Fibroblast of skin of abdomen (primary cell): ENCODE data around the gene GPR107.

Experiments
- DNase-seq: peaks from one replicate; pipeline ENCODE4 v3.0.0-alpha.2; 2013

The GPR107 gene

GRCh38 chr9:130054325-130054786 lies 650 bp downstream of the GPR107 start:
- no peak for DNase-seq

DNA sequence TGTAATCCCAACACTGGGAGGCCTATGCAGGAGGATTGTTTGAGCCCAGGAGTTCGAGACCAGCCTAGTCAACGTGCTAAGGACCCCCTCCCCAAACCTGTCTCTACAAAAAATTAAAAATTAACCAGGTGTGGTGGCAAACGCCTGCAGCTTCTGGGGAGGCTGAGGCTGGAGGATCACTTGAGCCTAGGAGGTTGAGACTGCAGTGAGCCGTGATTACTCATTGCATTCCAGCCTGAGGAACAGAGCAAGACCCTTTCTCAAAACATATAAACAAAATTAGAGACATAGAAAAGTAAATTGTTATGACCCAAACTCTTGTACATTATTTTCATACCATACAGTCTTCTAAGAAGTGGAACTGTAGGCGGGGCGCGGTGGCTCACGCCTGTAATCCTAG lies 1.1 kb downstream of the GPR107 start:
- DNase-seq: no peak

DNA sequence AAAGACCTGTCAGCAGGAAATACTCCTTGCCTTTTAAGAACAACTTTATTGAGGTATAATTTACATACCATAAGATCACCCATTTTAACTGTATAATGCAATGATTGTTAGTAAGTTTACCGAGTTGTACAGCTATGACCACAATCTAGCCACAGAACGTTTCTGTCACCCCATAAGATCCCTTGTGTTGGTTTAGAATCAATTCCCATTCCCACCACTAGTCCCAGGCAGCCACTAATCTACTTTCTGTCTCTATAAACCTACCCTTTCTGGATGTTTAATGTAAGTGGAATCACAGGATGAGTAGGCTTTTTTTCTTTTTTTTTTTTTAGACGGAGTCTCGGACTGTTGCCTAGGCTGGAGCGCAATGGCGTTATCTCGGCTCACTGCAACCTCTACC lies 4.4 kb downstream of the GPR107 start:
- no peak for DNase-seq

GRCh38 chr9:130058887-130059286 lies 5.2 kb downstream of the GPR107 start:
- peak; percentile 29 for DNase-seq

GRCh38 chr9:130060296-130060695 lies 6.6 kb downstream of the GPR107 start:
- no peak for DNase-seq

DNA sequence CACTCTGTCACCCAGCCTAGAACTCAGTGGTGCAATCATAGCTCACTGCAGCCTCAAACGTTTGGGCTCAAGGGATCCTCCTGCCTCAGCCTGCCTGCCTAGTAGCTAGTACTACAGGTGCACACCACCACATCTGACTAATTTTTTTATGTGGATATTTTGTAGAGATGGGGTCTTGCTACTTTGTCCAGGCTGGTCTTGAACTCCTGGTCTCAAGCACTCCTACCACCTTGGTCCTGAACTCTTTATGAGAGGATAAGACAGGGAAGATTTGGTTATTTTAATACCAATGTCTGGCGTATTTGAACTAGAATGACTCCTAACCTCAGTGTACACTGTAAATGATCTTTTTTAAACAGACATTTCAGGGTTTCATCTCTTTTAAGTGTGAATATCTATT lies 9.0 kb downstream of the GPR107 start:
- no peak for DNase-seq

DNA sequence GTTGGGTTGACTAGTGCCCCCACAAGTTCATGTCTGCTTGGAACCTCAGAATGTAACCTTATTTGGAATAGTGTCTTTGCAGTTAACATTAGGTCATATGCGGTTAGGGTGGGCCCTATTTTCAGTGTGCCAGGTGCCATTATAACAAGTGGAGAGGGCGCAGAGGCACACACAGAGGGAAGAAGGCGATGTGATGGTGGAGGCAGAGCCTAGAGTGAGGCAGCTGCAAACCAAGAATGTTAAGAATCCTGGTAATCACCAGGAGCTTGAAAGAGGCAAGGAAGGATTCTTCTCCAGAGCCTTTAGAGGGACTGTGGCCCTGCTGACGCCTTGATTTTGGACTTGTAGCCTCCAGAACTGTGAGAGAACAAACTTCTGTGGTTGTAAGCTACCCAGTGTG lies 10.9 kb downstream of the GPR107 start:
- no peak for DNase-seq

- no peak for DNase-seq
Measured at GRCh38 chr9:130069048-130069447, 15.3 kb downstream of the GPR107 start.

DNA sequence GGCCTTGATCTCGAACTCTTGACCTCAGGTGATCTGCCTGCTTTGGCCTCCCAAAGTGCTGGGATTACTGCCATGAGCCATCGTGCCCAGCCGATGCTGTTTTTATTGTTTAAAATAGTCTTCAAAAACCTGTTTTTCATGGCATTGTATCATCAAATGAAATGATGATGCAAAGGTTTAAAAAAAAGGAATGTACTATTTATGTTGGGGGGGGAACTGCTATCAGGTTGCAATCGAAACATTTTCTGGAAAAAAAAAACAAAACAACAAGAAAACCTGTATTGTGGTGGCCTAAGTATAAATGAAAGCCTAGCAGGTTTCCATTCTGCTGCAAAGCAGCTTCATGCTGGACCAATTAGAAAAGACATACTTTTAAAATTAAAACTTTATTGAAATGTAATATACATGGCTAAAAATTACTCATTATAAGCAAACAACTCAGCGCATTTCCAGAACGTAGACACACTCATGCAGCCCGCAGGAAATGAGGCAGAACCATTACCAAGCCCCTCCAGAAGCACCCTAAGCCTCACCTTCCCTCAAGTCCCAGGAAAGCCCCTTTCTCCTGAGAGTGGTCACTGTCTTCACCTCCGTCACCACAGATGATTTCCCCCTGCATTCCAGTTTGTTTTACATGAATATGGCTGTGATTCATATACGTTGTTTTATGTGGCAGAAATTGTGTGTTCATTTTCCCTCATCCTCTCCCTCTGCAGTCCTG lies 19.0 kb downstream of the GPR107 start:
- DNase-seq: peak; percentile 47

- DNase-seq: peak; percentile 63
Measured at GRCh38 chr9:130073373-130073772, 19.7 kb downstream of the GPR107 start.

GRCh38 chr9:130078547-130078946 lies 24.8 kb downstream of the GPR107 start:
- no peak for DNase-seq

GRCh38 chr9:130084337-130084736 lies 30.6 kb downstream of the GPR107 start:
- no peak for DNase-seq

DNA sequence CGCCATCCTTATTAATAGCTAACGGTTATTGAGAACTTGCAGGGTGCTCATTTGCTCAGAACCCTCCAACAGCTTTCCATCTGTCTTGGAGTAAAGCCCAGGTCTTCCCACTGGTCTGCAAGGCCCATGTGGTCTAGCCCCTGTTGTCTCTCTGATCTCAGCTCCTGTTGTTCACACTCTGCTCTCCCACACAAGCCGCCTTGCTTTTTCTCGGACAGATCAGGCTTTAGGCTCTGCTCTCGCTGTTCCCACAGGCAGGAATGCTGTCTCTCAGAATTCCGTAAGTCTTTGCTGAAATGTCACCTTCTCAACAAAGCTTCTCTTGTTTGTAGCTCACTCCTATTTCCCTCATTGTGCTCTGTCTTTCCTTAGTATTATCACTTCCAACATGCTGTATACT lies 34.3 kb downstream of the GPR107 start:
- no peak for DNase-seq

DNA sequence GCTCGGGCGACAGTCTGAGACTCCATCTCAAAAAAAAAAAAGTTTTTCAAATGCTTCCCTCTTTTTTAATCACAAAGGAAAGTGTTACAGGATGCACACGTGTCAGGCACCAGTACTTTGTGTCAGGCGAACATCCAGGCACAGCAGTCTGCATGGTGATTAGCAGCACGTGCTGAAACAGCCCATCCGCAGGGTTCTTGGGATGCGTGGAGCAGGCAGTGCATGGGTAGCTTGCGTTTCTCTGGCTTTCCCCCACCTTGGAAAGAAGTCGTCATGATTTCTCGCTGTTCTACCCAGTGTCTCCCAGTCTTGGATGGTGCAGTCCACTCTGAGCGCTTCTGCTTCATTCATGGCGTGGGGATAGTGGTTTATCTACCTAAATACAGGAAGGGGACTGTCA lies 35.4 kb downstream of the GPR107 start:
- no peak for DNase-seq

GRCh38 chr9:130090915-130091314 lies 37.2 kb downstream of the GPR107 start:
- DNase-seq: no peak

GRCh38 chr9:130092910-130093309 lies 39.2 kb downstream of the GPR107 start:
- no peak for DNase-seq

- no peak for DNase-seq
Measured at GRCh38 chr9:130095872-130096271, 42.2 kb downstream of the GPR107 start.

DNA sequence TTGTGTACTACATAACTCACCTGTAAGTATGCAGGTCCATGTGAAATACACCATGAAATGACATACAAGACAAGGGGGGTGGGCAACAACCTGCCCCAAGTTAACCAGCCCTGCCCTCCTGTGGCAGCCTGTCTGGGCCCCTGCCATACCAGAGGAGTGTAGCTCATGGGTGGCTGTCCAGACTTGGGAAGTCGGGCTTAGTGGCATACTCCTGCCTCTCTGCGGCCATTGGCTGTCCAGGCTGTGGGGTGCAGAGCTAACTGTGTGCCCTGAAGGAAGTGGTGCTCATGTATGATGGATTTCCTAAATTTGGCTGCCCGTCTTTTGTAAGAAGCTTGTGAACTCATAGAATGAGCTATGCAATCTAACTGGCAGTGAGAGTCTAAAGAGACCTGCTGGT lies 47.0 kb downstream of the GPR107 start:
- DNase-seq: no peak

GRCh38 chr9:130101915-130102314 lies 48.2 kb downstream of the GPR107 start:
- DNase-seq: no peak

DNA sequence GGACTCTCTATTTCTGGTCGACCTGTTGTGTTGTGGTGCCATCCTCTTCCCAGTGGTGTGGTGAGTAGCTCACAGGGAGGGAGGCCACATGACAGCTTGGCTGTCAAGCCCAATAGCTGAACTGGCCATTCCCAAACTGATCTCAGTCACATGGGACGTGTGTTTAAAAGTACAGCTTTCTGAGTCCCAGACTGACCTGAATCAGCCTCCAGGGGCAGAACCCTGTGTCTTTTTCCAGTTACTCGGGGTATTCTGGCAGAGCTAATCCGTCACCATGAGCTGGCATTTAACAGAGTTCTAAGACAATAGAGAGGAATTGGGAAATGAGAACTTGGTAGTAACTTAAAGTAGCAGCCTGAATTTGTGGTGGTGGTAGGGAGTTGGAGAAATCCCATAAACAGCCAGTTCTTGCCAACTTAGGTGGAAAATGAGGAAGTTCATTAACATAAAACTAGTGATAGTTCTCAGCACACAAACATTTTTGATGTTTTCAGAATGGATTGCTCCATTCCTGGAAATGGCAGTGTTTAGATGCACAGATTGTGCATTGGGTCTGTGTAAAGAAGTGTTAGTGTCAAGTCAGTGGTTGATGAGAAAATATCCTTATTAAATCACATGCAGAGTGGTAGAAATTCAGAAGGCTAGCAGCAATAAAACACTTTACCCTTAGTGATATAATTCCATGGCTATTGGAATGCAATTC lies 50.9 kb downstream of the GPR107 start:
- DNase-seq: no peak

GRCh38 chr9:130106860-130107233 lies 53.1 kb downstream of the GPR107 start:
- no peak for DNase-seq

DNA sequence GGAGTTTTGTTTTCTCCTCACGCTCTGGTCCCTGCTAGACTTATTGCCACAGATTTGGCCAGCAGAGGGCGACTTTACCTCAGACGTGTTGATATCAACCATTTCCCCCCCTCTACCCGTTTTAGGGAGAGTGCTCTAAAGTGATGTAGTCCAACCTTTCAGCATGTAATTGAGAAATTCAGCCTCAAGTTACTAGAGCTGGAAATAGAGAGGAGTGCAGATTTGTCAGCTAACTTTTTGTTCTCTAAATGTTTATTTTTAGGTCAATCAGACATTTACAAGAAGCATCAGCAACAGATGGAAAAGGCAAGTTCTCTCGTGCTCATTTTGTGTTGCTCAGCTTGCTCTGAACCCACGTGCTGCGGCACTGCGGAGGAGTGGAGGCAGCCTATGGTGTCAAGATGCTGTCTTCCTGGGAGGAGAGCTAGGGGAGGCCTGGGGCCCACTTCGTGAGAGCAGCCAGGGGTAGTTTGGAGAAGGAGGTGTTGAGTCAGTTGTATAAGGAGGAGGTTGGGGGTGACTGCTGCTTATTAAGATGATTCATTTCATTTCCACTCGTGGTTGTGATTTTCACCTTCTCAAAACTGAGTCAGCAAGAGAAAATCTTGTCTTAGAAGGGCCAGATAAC lies 53.6 kb downstream of the GPR107 start:
- DNase-seq: peak; percentile 75

DNA sequence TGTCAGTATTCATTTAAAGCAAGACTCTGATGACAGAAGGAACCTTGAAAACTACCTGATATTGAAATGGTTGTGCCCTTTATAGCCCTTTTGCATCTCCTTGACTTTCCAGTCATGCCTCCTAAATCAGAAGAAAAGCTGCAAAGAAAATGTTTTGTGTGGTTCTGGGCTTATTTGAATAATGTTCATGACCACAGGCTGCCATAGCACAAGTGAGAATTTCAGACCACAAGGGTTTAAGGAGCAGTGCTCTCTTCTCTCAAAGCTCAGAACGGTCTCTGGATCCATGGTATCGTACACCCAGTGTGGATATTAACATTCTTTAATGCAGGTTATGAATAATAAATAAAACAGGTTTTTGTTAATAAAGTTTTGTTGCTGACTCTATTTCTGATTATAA lies 54.2 kb downstream of the GPR107 start:
- DNase-seq: no peak

GRCh38 chr9:130110166-130110565 lies 56.5 kb downstream of the GPR107 start:
- DNase-seq: no peak
